ENCODE measurements around the gene ABHD17A.

Gene ABHD17A

DNA sequence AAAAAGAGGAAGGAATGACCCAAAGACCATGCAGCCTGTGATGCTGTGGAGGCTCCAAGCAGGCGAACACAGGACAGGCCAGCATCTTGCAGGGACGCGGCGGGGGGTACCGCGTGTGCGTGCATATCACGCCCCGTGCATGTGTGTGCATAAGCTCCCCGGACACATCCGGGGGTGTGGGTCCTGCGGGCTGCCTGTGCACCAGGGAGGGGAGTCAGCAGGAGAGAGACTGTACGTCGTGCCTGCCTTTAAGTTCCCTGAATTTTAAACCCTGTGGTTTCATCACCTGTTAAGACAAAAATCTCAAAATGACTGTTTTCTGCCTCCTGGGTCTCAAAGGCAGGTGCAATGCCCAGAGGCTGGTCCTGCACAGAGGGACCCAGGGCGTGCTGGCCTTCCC lies 36.5 kb upstream of the ABHD17A start:
- Histone ChIP-seq H3K27ac (ENCODE audit: low read depth, low read length, severe bottlenecking) (no peak overlapping the region), H3K4me1 (ENCODE audit: control insufficient read depth, insufficient read depth, low read length, poor library complexity, severe bottlenecking) (no peaks in the 10 kb centered on the region), H3K36me3 (ENCODE audit: control insufficient read depth, insufficient read depth, low read length) (peaks cover 76% of the 10 kb centered on the region), H3K9me3 (ENCODE audit: control insufficient read depth, low read length) (no peaks in the 10 kb centered on the region), H3K4me3 (ENCODE audit: extremely low read depth, insufficient read depth, low read length, poor library complexity, severe bottlenecking) (no peak overlapping the region)
- 98% methylated on average over 12 to 15 of the region's 15 CpGs for WGBS, 2 experiments (ENCODE audit: insufficient coverage in 2 of 2)

DNA sequence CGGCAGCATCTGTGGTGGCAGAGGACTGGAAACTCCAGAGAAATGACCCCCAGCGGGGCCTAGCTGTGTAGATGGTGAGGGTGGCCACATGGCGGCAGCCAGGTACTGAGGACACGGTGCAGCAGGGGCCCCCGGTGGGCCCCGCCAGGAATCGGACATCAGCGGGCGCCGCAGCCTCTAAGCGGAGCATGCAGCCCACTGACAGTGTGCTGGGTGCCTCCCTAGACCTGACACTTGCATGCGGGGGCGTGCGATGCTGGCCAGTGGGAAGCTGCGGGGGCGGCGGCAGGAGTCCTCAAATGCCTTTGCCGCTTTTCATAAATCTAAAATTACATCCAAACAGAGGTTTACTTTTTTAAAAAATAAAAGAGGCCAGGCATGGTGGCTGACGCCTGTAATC lies 36.0 kb upstream of the ABHD17A start:
- H3K4me1 ChIP-seq (ENCODE audit: control insufficient read depth, insufficient read depth, low read length, poor library complexity, severe bottlenecking) = no peaks in the 10 kb centered on the region
- H3K27ac ChIP-seq (ENCODE audit: low read depth, low read length, severe bottlenecking) = no peak overlapping the region
- 95 to 99% methylated on average over 14 to 15 of the region's 19 CpGs for WGBS, 2 experiments (ENCODE audit: insufficient coverage in 2 of 2)
- peaks cover 80% of the 10 kb centered on the region for H3K36me3 ChIP-seq (ENCODE audit: control insufficient read depth, insufficient read depth, low read length)
- H3K4me3 ChIP-seq (ENCODE audit: extremely low read depth, insufficient read depth, low read length, poor library complexity, severe bottlenecking) = no peak overlapping the region
- no peaks in the 10 kb centered on the region for H3K9me3 ChIP-seq (ENCODE audit: control insufficient read depth, low read length)

- Histone ChIP-seq H3K9me3 (ENCODE audit: control insufficient read depth, low read length) (no peaks in the 10 kb centered on the region), H3K4me3 (ENCODE audit: extremely low read depth, insufficient read depth, low read length, poor library complexity, severe bottlenecking) (no peak overlapping the region), H3K4me1 (ENCODE audit: control insufficient read depth, insufficient read depth, low read length, poor library complexity, severe bottlenecking) (no peaks in the 10 kb centered on the region), H3K36me3 (ENCODE audit: control insufficient read depth, insufficient read depth, low read length) (peaks cover 86% of the 10 kb centered on the region), H3K27ac (ENCODE audit: low read depth, low read length, severe bottlenecking) (no peak overlapping the region)
- 97 to 98% methylated on average over 17 to 19 of the region's 19 CpGs for WGBS, 2 experiments (ENCODE audit: insufficient coverage in 2 of 2)
Measured at GRCh38 chr19:1920644-1921043, 35.3 kb upstream of the ABHD17A start.

DNA sequence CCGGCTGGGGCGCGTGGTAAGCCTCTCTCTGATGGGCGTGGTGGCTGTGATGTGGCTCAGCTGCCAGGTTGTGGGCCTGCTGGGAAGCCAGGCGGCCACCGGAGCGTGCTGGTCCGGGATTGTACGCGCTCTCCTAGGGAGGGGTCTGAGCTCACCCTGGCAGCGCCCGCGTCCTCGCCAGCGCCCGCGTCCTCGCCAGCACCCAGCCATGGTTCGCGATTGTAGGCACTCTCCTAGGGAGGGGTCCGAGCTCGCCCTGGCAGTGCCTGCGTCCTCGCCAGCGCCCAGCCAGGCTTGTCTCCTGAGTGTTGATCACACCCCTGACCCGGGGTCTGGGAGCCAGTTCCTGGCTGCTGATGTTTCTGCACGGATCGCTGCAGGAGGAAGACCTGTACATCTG lies 33.7 kb upstream of the ABHD17A start:
- H3K4me3 ChIP-seq (ENCODE audit: extremely low read depth, insufficient read depth, low read length, poor library complexity, severe bottlenecking) = no peak overlapping the region
- WGBS, 2 experiments (ENCODE audit: insufficient coverage in 2 of 2) = 96 to 99% methylated on average over 22 to 26 of the region's 28 CpGs
- peaks cover 87% of the 10 kb centered on the region for H3K36me3 ChIP-seq (ENCODE audit: control insufficient read depth, insufficient read depth, low read length)
- no peak overlapping the region for H3K27ac ChIP-seq (ENCODE audit: low read depth, low read length, severe bottlenecking)
- H3K4me1 ChIP-seq (ENCODE audit: control insufficient read depth, insufficient read depth, low read length, poor library complexity, severe bottlenecking) = no peaks in the 10 kb centered on the region
- H3K9me3 ChIP-seq (ENCODE audit: control insufficient read depth, low read length) = no peaks in the 10 kb centered on the region

GRCh38 chr19:1917926-1918325 lies 32.6 kb upstream of the ABHD17A start:
- Histone ChIP-seq H3K27ac (ENCODE audit: low read depth, low read length, severe bottlenecking) (no peak overlapping the region), H3K4me1 (ENCODE audit: control insufficient read depth, insufficient read depth, low read length, poor library complexity, severe bottlenecking) (no peaks in the 10 kb centered on the region), H3K36me3 (ENCODE audit: control insufficient read depth, insufficient read depth, low read length) (peaks cover 90% of the 10 kb centered on the region), H3K4me3 (ENCODE audit: extremely low read depth, insufficient read depth, low read length, poor library complexity, severe bottlenecking) (no peak overlapping the region), H3K9me3 (ENCODE audit: control insufficient read depth, low read length) (no peaks in the 10 kb centered on the region)
- WGBS, 2 experiments (ENCODE audit: insufficient coverage in 2 of 2) = 97 to 98% methylated on average over 24 to 25 of the region's 25 CpGs

DNA sequence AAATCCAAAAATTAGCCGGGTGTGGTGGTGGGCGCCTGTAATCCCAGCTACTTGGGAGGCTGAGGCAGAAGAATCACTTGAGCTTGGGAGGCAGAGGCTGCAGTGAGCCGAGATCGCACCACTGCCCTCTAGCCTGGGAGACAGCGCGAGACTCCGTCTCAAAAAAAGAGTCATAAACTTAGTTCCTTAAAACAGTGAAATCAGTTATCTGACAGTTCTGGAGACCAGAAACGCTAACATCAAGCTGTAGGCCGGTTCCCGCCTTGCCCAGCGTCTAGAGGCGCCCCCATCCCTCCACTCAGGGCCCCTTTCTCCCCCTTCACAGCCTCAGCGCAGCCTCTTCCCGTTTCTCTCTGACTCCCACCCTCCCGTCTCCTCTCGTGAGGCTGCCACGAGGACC lies 31.9 kb upstream of the ABHD17A start:
- WGBS, 2 experiments (ENCODE audit: insufficient coverage in 2 of 2) = 95 to 98% methylated on average over 16 to 17 of the region's 17 CpGs
- no peak overlapping the region for H3K27ac ChIP-seq (ENCODE audit: low read depth, low read length, severe bottlenecking)
- H3K36me3 ChIP-seq (ENCODE audit: control insufficient read depth, insufficient read depth, low read length) = peaks cover 88% of the 10 kb centered on the region
- no peak overlapping the region for H3K4me3 ChIP-seq (ENCODE audit: extremely low read depth, insufficient read depth, low read length, poor library complexity, severe bottlenecking)
- H3K4me1 ChIP-seq (ENCODE audit: control insufficient read depth, insufficient read depth, low read length, poor library complexity, severe bottlenecking) = no peaks in the 10 kb centered on the region
- H3K9me3 ChIP-seq (ENCODE audit: control insufficient read depth, low read length) = no peaks in the 10 kb centered on the region

DNA sequence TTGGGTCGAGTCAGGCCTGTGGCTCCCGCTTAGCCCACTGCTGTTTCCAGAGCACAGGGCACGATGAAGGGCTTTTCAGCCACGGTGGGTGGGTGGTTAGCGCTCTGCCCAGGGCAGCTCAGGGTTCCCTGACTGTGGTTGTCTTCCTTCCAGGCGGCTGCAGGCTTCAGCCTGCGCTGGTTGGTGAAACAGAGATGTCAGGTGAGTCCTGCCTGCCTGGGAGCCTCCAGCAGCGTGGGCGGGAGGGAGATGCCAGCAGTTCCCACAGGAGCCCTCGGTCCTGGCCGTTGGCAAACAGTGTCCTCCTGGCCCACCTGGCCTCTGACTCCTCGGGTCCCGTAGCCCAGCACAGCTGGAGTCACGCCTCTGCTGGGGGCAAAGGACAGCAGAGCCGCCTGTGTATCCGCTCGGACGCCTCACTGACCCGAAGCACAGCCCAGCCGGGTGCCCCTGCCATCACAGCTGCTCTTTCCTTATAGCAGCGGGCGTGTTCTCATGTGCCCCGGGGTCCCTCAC lies 29.6 kb upstream of the ABHD17A start:
- Histone ChIP-seq H3K9me3 (ENCODE audit: control insufficient read depth, low read length) (no peaks in the 10 kb centered on the region), H3K4me1 (ENCODE audit: control insufficient read depth, insufficient read depth, low read length, poor library complexity, severe bottlenecking) (no peaks in the 10 kb centered on the region), H3K27ac (ENCODE audit: low read depth, low read length, severe bottlenecking) (no peak overlapping the region), H3K4me3 (ENCODE audit: extremely low read depth, insufficient read depth, low read length, poor library complexity, severe bottlenecking) (no peak overlapping the region), H3K36me3 (ENCODE audit: control insufficient read depth, insufficient read depth, low read length) (peaks cover 77% of the 10 kb centered on the region)
- 92 to 97% methylated on average over 18 to 23 of the region's 23 CpGs for WGBS, 2 experiments (ENCODE audit: insufficient coverage in 2 of 2)

GRCh38 chr19:1913781-1914577 lies 28.7 kb upstream of the ABHD17A start:
- WGBS, 2 experiments (ENCODE audit: insufficient coverage in 2 of 2) = 90 to 96% methylated on average over 17 to 19 of the region's 23 CpGs
- Histone ChIP-seq H3K36me3 (ENCODE audit: control insufficient read depth, insufficient read depth, low read length) (peaks cover 70% of the 10 kb centered on the region), H3K9me3 (ENCODE audit: control insufficient read depth, low read length) (no peaks in the 10 kb centered on the region), H3K4me3 (ENCODE audit: extremely low read depth, insufficient read depth, low read length, poor library complexity, severe bottlenecking) (no peak overlapping the region), H3K27ac (ENCODE audit: low read depth, low read length, severe bottlenecking) (no peak overlapping the region), H3K4me1 (ENCODE audit: control insufficient read depth, insufficient read depth, low read length, poor library complexity, severe bottlenecking) (no peaks in the 10 kb centered on the region)

GRCh38 chr19:1912760-1913505 lies 27.6 kb upstream of the ABHD17A start:
- H3K36me3 ChIP-seq (ENCODE audit: control insufficient read depth, insufficient read depth, low read length) = peaks cover 66% of the 10 kb centered on the region
- no peaks in the 10 kb centered on the region for H3K9me3 ChIP-seq (ENCODE audit: control insufficient read depth, low read length)
- H3K27ac ChIP-seq (ENCODE audit: low read depth, low read length, severe bottlenecking) = no peak overlapping the region
- H3K4me1 ChIP-seq (ENCODE audit: control insufficient read depth, insufficient read depth, low read length, poor library complexity, severe bottlenecking) = no peaks in the 10 kb centered on the region
- no peak overlapping the region for H3K4me3 ChIP-seq (ENCODE audit: extremely low read depth, insufficient read depth, low read length, poor library complexity, severe bottlenecking)
- 97 to 98% methylated on average over 70 to 77 of the region's 77 CpGs for WGBS, 2 experiments (ENCODE audit: insufficient coverage in 2 of 2)

DNA sequence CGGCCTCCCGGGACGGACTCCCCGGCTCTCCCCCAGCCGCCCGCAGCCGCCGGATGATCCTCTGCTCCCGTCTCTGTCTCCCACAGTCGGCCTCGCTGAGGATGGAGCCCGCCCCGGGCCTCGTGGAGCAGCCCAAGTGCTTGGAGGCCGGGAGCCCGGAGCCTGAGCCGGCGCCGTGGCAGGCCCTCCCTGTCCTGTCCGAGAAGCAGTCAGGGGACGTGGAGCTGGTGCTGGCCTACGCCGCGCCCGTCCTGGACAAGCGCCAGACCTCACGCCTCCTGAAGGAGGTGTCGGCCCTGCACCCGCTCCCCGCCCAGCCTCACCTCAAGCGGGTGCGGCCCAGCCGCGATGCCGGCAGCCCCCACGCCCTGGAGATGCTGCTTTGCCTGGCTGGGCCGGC lies 26.7 kb upstream of the ABHD17A start:
- peaks cover 59% of the 10 kb centered on the region for H3K36me3 ChIP-seq (ENCODE audit: control insufficient read depth, insufficient read depth, low read length)
- no peak overlapping the region for H3K27ac ChIP-seq (ENCODE audit: low read depth, low read length, severe bottlenecking)
- 96 to 98% methylated on average over 37 of the region's 37 CpGs for WGBS, 2 experiments (ENCODE audit: insufficient coverage in 2 of 2)
- no peak overlapping the region for H3K4me3 ChIP-seq (ENCODE audit: extremely low read depth, insufficient read depth, low read length, poor library complexity, severe bottlenecking)
- H3K4me1 ChIP-seq (ENCODE audit: control insufficient read depth, insufficient read depth, low read length, poor library complexity, severe bottlenecking) = peaks cover 4% of the 10 kb centered on the region
- no peaks in the 10 kb centered on the region for H3K9me3 ChIP-seq (ENCODE audit: control insufficient read depth, low read length)

DNA sequence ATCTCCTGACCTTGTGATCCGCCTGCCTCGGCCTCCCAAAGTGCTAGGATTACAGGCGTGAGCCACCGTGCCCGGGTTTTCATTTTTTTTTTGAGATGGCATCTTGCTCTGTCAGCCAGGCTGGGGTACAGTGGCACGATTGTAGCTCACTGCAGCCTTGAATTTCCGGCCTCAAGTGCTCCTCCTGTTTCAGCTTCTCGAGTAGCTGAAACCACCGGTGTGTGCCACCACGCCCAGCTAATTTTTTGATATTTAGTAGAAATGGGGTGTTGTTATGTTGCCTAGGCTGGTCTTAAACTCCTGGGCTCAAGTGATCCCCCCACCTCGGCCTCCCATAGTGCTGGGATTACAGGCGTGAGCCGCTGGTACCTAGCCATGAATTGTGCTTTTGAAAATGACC lies 25.8 kb upstream of the ABHD17A start:
- Histone ChIP-seq H3K9me3 (ENCODE audit: control insufficient read depth, low read length) (no peaks in the 10 kb centered on the region), H3K27ac (ENCODE audit: low read depth, low read length, severe bottlenecking) (no peak overlapping the region), H3K36me3 (ENCODE audit: control insufficient read depth, insufficient read depth, low read length) (peaks cover 56% of the 10 kb centered on the region), H3K4me1 (ENCODE audit: control insufficient read depth, insufficient read depth, low read length, poor library complexity, severe bottlenecking) (peaks cover 5% of the 10 kb centered on the region), H3K4me3 (ENCODE audit: extremely low read depth, insufficient read depth, low read length, poor library complexity, severe bottlenecking) (no peak overlapping the region)
- 83 to 90% methylated on average over 11 to 13 of the region's 13 CpGs for WGBS, 2 experiments (ENCODE audit: insufficient coverage in 2 of 2)

Data from mesodermal cell (in vitro differentiated cells).